ENCODE results near the gene TMEM151B. TPM values are rescaled to one million over a fixed set of nuclear protein-coding genes. Genes with fewer than 3 reads are reported as not detected.

Gene TMEM151B
- polyA plus RNA-seq, 1 donor from 2014 or later, result 66.0 TPM

DNA sequence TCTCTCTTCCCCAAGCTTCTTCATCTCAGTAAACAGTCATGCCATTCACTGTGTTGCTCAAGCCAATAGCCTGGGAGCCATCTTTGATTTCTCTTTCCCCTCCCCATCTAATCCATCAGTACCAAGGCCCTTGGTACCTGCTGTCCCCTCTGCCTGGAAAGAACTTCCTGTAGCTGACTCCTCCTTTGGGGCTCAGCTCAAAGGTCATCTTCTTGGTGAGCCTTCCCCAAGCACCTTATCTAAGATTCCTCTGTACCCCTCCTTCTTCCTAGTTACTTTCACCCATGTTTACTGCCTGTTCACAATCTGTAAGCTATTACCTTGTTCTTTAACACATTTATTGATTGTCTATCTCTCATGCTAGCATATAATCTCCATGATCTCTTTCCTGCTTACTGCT is 39.4 kb downstream of the TMEM151B start:
- TF ChIP-seq REST (IDR thresholded peaks at IDR 0.05; ENCODE audit: borderline replicate concordance) (no peak), TAF1 (IDR thresholded peaks at IDR 0.05; ENCODE audit: low read depth) (no peak), MXI1 (conservative IDR thresholded peaks at IDR 0.05; ENCODE audit: poor library complexity, severe bottlenecking) (no peak)
- TF ChIP-seq, protein P1, sequence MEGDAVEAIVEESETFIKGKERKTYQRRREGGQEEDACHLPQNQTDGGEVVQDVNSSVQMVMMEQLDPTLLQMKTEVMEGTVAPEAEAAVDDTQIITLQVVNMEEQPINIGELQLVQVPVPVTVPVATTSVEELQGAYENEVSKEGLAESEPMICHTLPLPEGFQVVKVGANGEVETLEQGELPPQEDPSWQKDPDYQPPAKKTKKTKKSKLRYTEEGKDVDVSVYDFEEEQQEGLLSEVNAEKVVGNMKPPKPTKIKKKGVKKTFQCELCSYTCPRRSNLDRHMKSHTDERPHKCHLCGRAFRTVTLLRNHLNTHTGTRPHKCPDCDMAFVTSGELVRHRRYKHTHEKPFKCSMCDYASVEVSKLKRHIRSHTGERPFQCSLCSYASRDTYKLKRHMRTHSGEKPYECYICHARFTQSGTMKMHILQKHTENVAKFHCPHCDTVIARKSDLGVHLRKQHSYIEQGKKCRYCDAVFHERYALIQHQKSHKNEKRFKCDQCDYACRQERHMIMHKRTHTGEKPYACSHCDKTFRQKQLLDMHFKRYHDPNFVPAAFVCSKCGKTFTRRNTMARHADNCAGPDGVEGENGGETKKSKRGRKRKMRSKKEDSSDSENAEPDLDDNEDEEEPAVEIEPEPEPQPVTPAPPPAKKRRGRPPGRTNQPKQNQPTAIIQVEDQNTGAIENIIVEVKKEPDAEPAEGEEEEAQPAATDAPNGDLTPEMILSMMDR (IDR thresholded peaks at IDR 0.05; ENCODE audit: poor library complexity, severe bottlenecking), result no peak
- Histone ChIP-seq H3K9me2 (ENCODE audit: insufficient read depth, low read length) (no peaks in the 10 kb centered on the region), H3K27me3 (ENCODE audit: insufficient read depth, low read depth, low read length) (no peaks in the 10 kb centered on the region), H4K20me1 (ENCODE audit: insufficient read depth) (no peaks in the 10 kb centered on the region), H3K9ac (ENCODE audit: low read length) (no peak overlapping the region), H2AFZ (ENCODE audit: low read depth, low read length) (no peak overlapping the region), H3K27ac (ENCODE audit: low read length) (no peak overlapping the region), H3K36me3 (ENCODE audit: insufficient read depth, low read length) (peaks cover 7% of the 10 kb centered on the region), H3K79me2 (replicated peaks; ENCODE audit: insufficient read depth, low read length) (peaks cover 7% of the 10 kb centered on the region), H3K4me2 (ENCODE audit: low read length) (no peak overlapping the region), H3K4me3 (ENCODE audit: low read length) (no peak overlapping the region), H3F3A (ENCODE audit: insufficient read depth, low read length, poor library complexity, severe bottlenecking) (no peaks in the 10 kb centered on the region), H3K9me3 (ENCODE audit: low read length) (no peaks in the 10 kb centered on the region)

- no peaks in the 10 kb centered on the region for H3K9me2 ChIP-seq (ENCODE audit: insufficient read depth, low read length)
- no peak overlapping the region for H3K9ac ChIP-seq (ENCODE audit: low read length)
- no peak overlapping the region for H3K4me2 ChIP-seq (ENCODE audit: low read length)
- H3F3A ChIP-seq (ENCODE audit: insufficient read depth, low read length, poor library complexity, severe bottlenecking), result no peaks in the 10 kb centered on the region
- H3K4me3 ChIP-seq (ENCODE audit: low read length), result no peak overlapping the region
- H3K36me3 ChIP-seq (ENCODE audit: insufficient read depth, low read length), result peaks cover 7% of the 10 kb centered on the region
- no peak overlapping the region for H3K27ac ChIP-seq (ENCODE audit: low read length)
- peaks cover 7% of the 10 kb centered on the region for H3K79me2 ChIP-seq (replicated peaks; ENCODE audit: insufficient read depth, low read length)
- no peaks in the 10 kb centered on the region for H3K9me3 ChIP-seq (ENCODE audit: low read length)
- H3K27me3 ChIP-seq (ENCODE audit: insufficient read depth, low read depth, low read length), result no peaks in the 10 kb centered on the region
- H4K20me1 ChIP-seq (ENCODE audit: insufficient read depth), result no peaks in the 10 kb centered on the region
- no peak for TF ChIP-seq SMC3 (conservative IDR thresholded peaks at IDR 0.05; ENCODE audit: poor library complexity)
- TF ChIP-seq, protein P1 (IDR thresholded peaks at IDR 0.05; ENCODE audit: poor library complexity, severe bottlenecking), result no peak
- TF ChIP-seq EP300 (conservative IDR thresholded peaks at IDR 0.05; ENCODE audit: poor library complexity, severe bottlenecking), result no peak
- no peak for TF ChIP-seq EZH2 (IDR thresholded peaks at IDR 0.05; ENCODE audit: borderline replicate concordance, insufficient read depth, low read length, poor library complexity, severe bottlenecking)
- no peak for TF ChIP-seq MXI1 (conservative IDR thresholded peaks at IDR 0.05; ENCODE audit: poor library complexity, severe bottlenecking)
- no peak for TF ChIP-seq POLR2AphosphoS5 (IDR thresholded peaks at IDR 0.05)
- TF ChIP-seq RAD21 (conservative IDR thresholded peaks at IDR 0.05), result no peak
- TF ChIP-seq REST (IDR thresholded peaks at IDR 0.05; ENCODE audit: borderline replicate concordance), result no peak
- TF ChIP-seq TAF1 (IDR thresholded peaks at IDR 0.05; ENCODE audit: low read depth), result no peak
- H2AFZ ChIP-seq (ENCODE audit: low read depth, low read length), result no peak overlapping the region
These were observed 40.0 kb downstream of the TMEM151B start for GRCh38 chr6:44310241-44310640.
